Measurements from ENCODE around the gene AFG1L. TPM values are rescaled to one million over a fixed set of nuclear protein-coding genes. Genes with fewer than 3 reads are reported as not detected.
A peak's percentile ranks its signal among the peaks of the same experiment; 100 is the strongest.

The AFG1L gene
- polyA plus RNA-seq, 1 experiment, result 2.3 TPM

- H3K27ac ChIP-seq (ENCODE audit: low read depth, low read length), result no peak overlapping the region
- POLR2A ChIA-PET, result interaction anchor here (0.6 to 1.5 kb wide), 7 partner anchors 14 to 552 kb away, joined by 3 to 9 read pairs (median 4); partner anchors contain the start of genes FOXO3 and SESN1
- no peak overlapping the region for H3K4me3 ChIP-seq (ENCODE audit: low read depth, low read length)
- no peaks in the 10 kb centered on the region for H3K9me3 ChIP-seq (ENCODE audit: control insufficient read depth, insufficient read depth, low read length)
- TF ChIP-seq CTCF (IDR thresholded peaks at IDR 0.05; ENCODE audit: low read depth, low read length), result peak; percentile 90
- peak; percentile 79 for DNase-seq (ENCODE audit: low read depth, low spot score)
- CTCF ChIA-PET, result interaction anchor here (0.6 to 6.2 kb wide), 37 partner anchors 8 to 566 kb away, joined by 3 to 121 read pairs (median 4); partner anchors contain the start of genes ARMC2 and SESN1
- H3K27me3 ChIP-seq (ENCODE audit: control insufficient read depth, insufficient read depth, low read length), result peaks cover 2% of the 10 kb centered on the region
These were observed 247.2 kb downstream of the AFG1L start for GRCh38 chr6:108541843-108542759.

GRCh38 chr6:108543175-108543940, 248.5 kb downstream of the AFG1L start:
- Histone ChIP-seq H3K27ac (ENCODE audit: low read depth, low read length) (no peak overlapping the region), H3K27me3 (ENCODE audit: control insufficient read depth, insufficient read depth, low read length) (peaks cover 2% of the 10 kb centered on the region), H3K4me3 (ENCODE audit: low read depth, low read length) (no peak overlapping the region), H3K9me3 (ENCODE audit: control insufficient read depth, insufficient read depth, low read length) (no peaks in the 10 kb centered on the region)
- ChIA-PET POLR2A (interaction anchor here (0.6 to 3.7 kb wide), 4 partner anchors 13 to 551 kb away, joined by 4 to 19 read pairs (median 11); partner anchors contain the start of genes FOXO3 and SESN1), CTCF (interaction anchor here (0.7 to 6.2 kb wide), 18 partner anchors 14 to 530 kb away, joined by 3 to 121 read pairs (median 4); partner anchors contain the start of gene ARMC2)
- no peak for TF ChIP-seq CTCF (IDR thresholded peaks at IDR 0.05; ENCODE audit: low read depth, low read length)
- no peak for DNase-seq (ENCODE audit: low read depth, low spot score)

GRCh38 chr6:108544606-108545005, 249.8 kb downstream of the AFG1L start:
- TF ChIP-seq CTCF (IDR thresholded peaks at IDR 0.05; ENCODE audit: low read depth, low read length), result no peak
- POLR2A ChIA-PET, result interaction anchor here (1.0 to 3.7 kb wide), 4 partner anchors 12 to 349 kb away, joined by 3 to 19 read pairs (median 12); partner anchors contain the start of gene FOXO3
- no peaks in the 10 kb centered on the region for H3K9me3 ChIP-seq (ENCODE audit: control insufficient read depth, insufficient read depth, low read length)
- H3K27ac ChIP-seq (ENCODE audit: low read depth, low read length), result no peak overlapping the region
- no peak for DNase-seq (ENCODE audit: low read depth, low spot score)
- CTCF ChIA-PET, result interaction anchor here (0.6 to 6.2 kb wide), 10 partner anchors 12 to 1494 kb away, joined by 3 to 121 read pairs (median 6); no protein-coding TSS in a partner anchor
- H3K27me3 ChIP-seq (ENCODE audit: control insufficient read depth, insufficient read depth, low read length), result peaks cover 2% of the 10 kb centered on the region
- H3K4me3 ChIP-seq (ENCODE audit: low read depth, low read length), result no peak overlapping the region

GRCh38 chr6:108546079-108547049, 251.5 kb downstream of the AFG1L start:
- no peak for TF ChIP-seq CTCF (IDR thresholded peaks at IDR 0.05; ENCODE audit: low read depth, low read length)
- Histone ChIP-seq H3K27ac (ENCODE audit: low read depth, low read length) (no peak overlapping the region), H3K9me3 (ENCODE audit: control insufficient read depth, insufficient read depth, low read length) (no peaks in the 10 kb centered on the region), H3K27me3 (ENCODE audit: control insufficient read depth, insufficient read depth, low read length) (no peaks in the 10 kb centered on the region), H3K4me3 (ENCODE audit: low read depth, low read length) (no peak overlapping the region)
- ChIA-PET POLR2A (interaction anchor here (3.7 kb wide), 1 partner anchor 14 kb away, joined by 17 read pairs; the partner anchor contains the start of gene FOXO3), CTCF (interaction anchor here (0.5 to 6.2 kb wide), 4 partner anchors 10 to 905 kb away, joined by 4 to 116 read pairs (median 7); no protein-coding TSS in a partner anchor)
- no peak for DNase-seq (ENCODE audit: low read depth, low spot score)

All from AG04450 (cell line).